IMR-90 (cell line): ENCODE measurements around the gene PLA2G4E. TPM values are rescaled to one million over a fixed set of nuclear protein-coding genes. Genes with fewer than 3 reads are reported as not detected.

ENCODE experiments used
- ATAC-seq: fragments of 200-7000 bp; cut with Tn5 transposase; 2 replicates; pipeline ENCODE4 v1.9.1; 2020; ENCODE audit warnings: low read depth, mild to moderate bottlenecking, moderate library complexity
- BruUV-seq: library from RNA; stranded (reverse); fragments of 400-500 nt; replicated peaks from 2 replicates; lab custom pipeline; 2021; lab: Mats Ljungman, UMichigan
- CTCF ChIA-PET: fragments of 300-600 bp; formaldehyde crosslinking; extraction: SDS; loops from one replicate; lab custom pipeline; 2021; ENCODE audit warnings: antibody characterized with exemption; lab: Yijun Ruan, JAX
- POLR2A ChIA-PET: fragments of 300-600 bp; sonication (Branson Sonifier 250); formaldehyde crosslinking; loops from one replicate; lab custom pipeline; 2022; ENCODE audit warnings: antibody characterized with exemption; ENCODE audit not compliant: unreplicated experiment; lab: Charles Lee
- DNase-seq: peaks from one replicate; pipeline ENCODE4 v3.0.0; 2013
- H2AFZ ChIP-seq: replicated peaks from 2 replicates; pipeline ENCODE3; 2013; ENCODE audit warnings: low read length, mild to moderate bottlenecking; ENCODE audit not compliant: poor library complexity
- H2AK5ac ChIP-seq: 2 replicates; pipeline ENCODE4 v1.6.1; 2013; ENCODE audit warnings: low read depth, low read length, inconsistent platforms
- H2AK9ac ChIP-seq: replicated peaks from 2 replicates; pipeline ENCODE3; 2013; ENCODE audit warnings: mild to moderate bottlenecking, low read depth, low read length, moderate library complexity; ENCODE audit not compliant: poor library complexity
- H2BK120ac ChIP-seq: 2 replicates; pipeline ENCODE4 v1.6.1; 2013; ENCODE audit warnings: low read depth, low read length, inconsistent platforms
- H2BK15ac ChIP-seq: 3 replicates; pipeline ENCODE4 v1.6.1; 2013; ENCODE audit warnings: low read depth, low read length, inconsistent platforms
- H2BK20ac ChIP-seq: 2 replicates; pipeline ENCODE4 v1.6.1; 2013; ENCODE audit warnings: low read depth, mild to moderate bottlenecking, inconsistent platforms, low read length, moderate library complexity
- H2BK5ac ChIP-seq: 2 replicates; pipeline ENCODE4 v1.6.1; 2013; ENCODE audit warnings: mild to moderate bottlenecking, low read depth, low read length, inconsistent platforms; ENCODE audit not compliant: poor library complexity, severe bottlenecking
- H3K14ac ChIP-seq: replicated peaks from 2 replicates; pipeline ENCODE4 v1.6.1; 2013; ENCODE audit warnings: low read depth, low read length, inconsistent platforms
- H3K18ac ChIP-seq: 2 replicates; pipeline ENCODE4 v1.6.1; 2013; ENCODE audit warnings: low read depth, low read length, control low read depth
- H3K23ac ChIP-seq: 2 replicates; pipeline ENCODE4 v1.6.1; 2013; ENCODE audit warnings: low read depth, low read length, inconsistent platforms
- H3K27ac ChIP-seq: 2 replicates; pipeline ENCODE4 v1.5.1; 2013; ENCODE audit warnings: mild to moderate bottlenecking, control low read depth, low read length; ENCODE audit not compliant: insufficient read depth
- H3K27me3 ChIP-seq: 2 replicates; pipeline ENCODE4 v1.6.1; 2013; ENCODE audit warnings: low read length; ENCODE audit not compliant: control insufficient read depth, insufficient read depth
- H3K36me3 ChIP-seq: 2 replicates; pipeline ENCODE4 v1.6.1; 2013; ENCODE audit warnings: low read length, mixed read lengths; ENCODE audit not compliant: control insufficient read depth, insufficient read depth
- H3K4ac ChIP-seq: 2 replicates; pipeline ENCODE4 v1.6.1; 2013; ENCODE audit warnings: low read depth, low read length, inconsistent platforms
- H3K4me1 ChIP-seq: 2 replicates; pipeline ENCODE4 v1.6.1; 2013; ENCODE audit warnings: low read length, mixed read lengths; ENCODE audit not compliant: control insufficient read depth, insufficient read depth
- H3K4me2 ChIP-seq: 2 replicates; pipeline ENCODE4 v1.6.1; 2013; ENCODE audit warnings: low read depth, mild to moderate bottlenecking, control low read depth, low read length, moderate library complexity
- H3K4me3 ChIP-seq: 2 replicates; pipeline ENCODE4 v1.5.1; 2013; ENCODE audit warnings: low read depth, mild to moderate bottlenecking, control low read depth, low read length, moderate library complexity; ENCODE audit not compliant: insufficient read depth
- H3K56ac ChIP-seq: 2 replicates; pipeline ENCODE4 v1.6.1; 2013; ENCODE audit warnings: low read length, inconsistent platforms; ENCODE audit not compliant: insufficient read depth; ENCODE audit errors: extremely low read depth
- H3K79me1 ChIP-seq, 2 experiments: 2 replicates each; pipeline ENCODE4 v1.6.1; 2013; ENCODE audit warnings: low read length in 2 of 2, inconsistent platforms in 1 of 2, low read depth in 1 of 2
- H3K9ac ChIP-seq: 2 replicates; pipeline ENCODE4 v1.6.1; 2013; ENCODE audit warnings: low read depth, low read length, control low read depth
- H3K9me1 ChIP-seq: 2 replicates; pipeline ENCODE4 v1.6.1; 2013; ENCODE audit warnings: low read length, inconsistent platforms; ENCODE audit not compliant: insufficient read depth
- H3K9me3 ChIP-seq: 2 replicates; pipeline ENCODE4 v1.6.1; 2013; ENCODE audit warnings: low read length; ENCODE audit not compliant: control insufficient read depth, insufficient read depth
- H4K20me1 ChIP-seq: 2 replicates; pipeline ENCODE4 v1.6.1; 2013; ENCODE audit warnings: low read length, inconsistent platforms; ENCODE audit not compliant: insufficient read depth
- H4K5ac ChIP-seq: 2 replicates; pipeline ENCODE4 v1.6.1; 2013; ENCODE audit warnings: mild to moderate bottlenecking, low read depth, low read length, control low read depth
- H4K8ac ChIP-seq, 2 experiments: 2 replicates each; pipeline ENCODE4 v1.6.1; 2013; ENCODE audit warnings: low read depth in 2 of 2, low read length in 2 of 2, control low read depth in 1 of 2, inconsistent platforms in 1 of 2
- H4K91ac ChIP-seq: 2 replicates; pipeline ENCODE4 v1.6.1; 2013; ENCODE audit warnings: low read depth, low read length, inconsistent platforms; ENCODE audit not compliant: insufficient read depth
- BHLHE40 ChIP-seq: fragments of 150-350 bp; IDR thresholded peaks from 2 replicates; pipeline ENCODE4 v1.6.1; 2016; ENCODE audit warnings: mild to moderate bottlenecking, low read depth, low read length
- CEBPB ChIP-seq: IDR thresholded peaks from 2 replicates; pipeline ENCODE4 v1.6.1; 2012; ENCODE audit warnings: low read depth, low read length, improper control_type of control experiment
- CHD1 ChIP-seq: IDR thresholded peaks from 2 replicates; pipeline ENCODE4 v1.6.1; 2012; ENCODE audit warnings: low read depth, low read length, improper control_type of control experiment
- CTCF ChIP-seq: conservative IDR thresholded peaks from 2 replicates; pipeline ENCODE4 v1.5.1; 2012; ENCODE audit warnings: mild to moderate bottlenecking, low read depth, low read length, improper control_type of control experiment
- ELK1 ChIP-seq: fragments of 150-350 bp; IDR thresholded peaks from 2 replicates; pipeline ENCODE4 v1.6.1; 2016; ENCODE audit warnings: low read depth, mild to moderate bottlenecking, low read length, moderate library complexity, borderline replicate concordance
- FOS ChIP-seq: fragments of 150-350 bp; IDR thresholded peaks from 2 replicates; pipeline ENCODE4 v1.6.1; 2016; ENCODE audit warnings: low read depth, low read length
- MAFK ChIP-seq: IDR thresholded peaks from 2 replicates; pipeline ENCODE4 v1.6.1; 2012; ENCODE audit warnings: low read depth, low read length, improper control_type of control experiment
- MAZ ChIP-seq: IDR thresholded peaks from 2 replicates; pipeline ENCODE4 v1.6.1; 2012; ENCODE audit warnings: low read depth, mild to moderate bottlenecking, low read length, improper control_type of control experiment, moderate library complexity, borderline replicate concordance
- MXI1 ChIP-seq: IDR thresholded peaks from 2 replicates; pipeline ENCODE4 v1.6.1; 2012; ENCODE audit warnings: low read depth, mild to moderate bottlenecking, low read length, moderate library complexity, borderline replicate concordance
- NFE2L2 ChIP-seq: fragments of 150-350 bp; IDR thresholded peaks from 2 replicates; pipeline ENCODE4 v1.6.1; 2016; ENCODE audit warnings: low read depth, mild to moderate bottlenecking, low read length
- POLR2A ChIP-seq: IDR thresholded peaks from 2 replicates; pipeline ENCODE4 v1.6.1; 2012; ENCODE audit warnings: mild to moderate bottlenecking, low read depth, low read length
- RAD21 ChIP-seq: IDR thresholded peaks from 2 replicates; pipeline ENCODE4 v1.6.1; 2012; ENCODE audit warnings: low read length, improper control_type of control experiment
- RCOR1 ChIP-seq: IDR thresholded peaks from 2 replicates; pipeline ENCODE4 v1.6.1; 2012; ENCODE audit warnings: mild to moderate bottlenecking, low read length, improper control_type of control experiment; ENCODE audit not compliant: insufficient replicate concordance
- RFX5 ChIP-seq: IDR thresholded peaks from 2 replicates; pipeline ENCODE4 v1.8.0; 2012; ENCODE audit warnings: low read depth, mild to moderate bottlenecking, low read length, moderate library complexity
- SMC3 ChIP-seq: fragments of 150-350 bp; IDR thresholded peaks from 2 replicates; pipeline ENCODE4 v1.6.1; 2016; ENCODE audit warnings: low read depth, mild to moderate bottlenecking, antibody characterized with exemption, low read length, moderate library complexity
- USF2 ChIP-seq: fragments of 150-350 bp; IDR thresholded peaks from 2 replicates; pipeline ENCODE4 v1.6.1; 2017; ENCODE audit warnings: mild to moderate bottlenecking, antibody characterized with exemption, low read length, low read depth
- WGBS, 2 experiments: methylation state at CpG; one replicate each; pipeline versions ENCODE4 v1.1.5 to v1.1.7; 2013; ENCODE audit warnings: missing lambda C conversion rate in 2 of 2; ENCODE audit not compliant: insufficient read length in 1 of 2; ENCODE audit errors: extremely low coverage in 2 of 2; 5-methylcytosine and 5-hydroxymethylcytosine counted together
- dilution Hi-C: fragments of 300-500 bp; cut with HindIII; formaldehyde crosslinking; loops from one replicate; pipeline ENCODE4 v1.14.3; 2018; ENCODE audit warnings: low sequenced_read_pairs; ENCODE audit not compliant: unreplicated experiment
- in situ Hi-C: fragments of 300-500 bp; cut with MboI; formaldehyde crosslinking; loops from 3 replicates; pipeline ENCODE4 v1.14.3; 2019; ENCODE audit warnings: low sequenced_read_pairs, inconsistent platforms, mixed read lengths
- intact Hi-C: fragments of 100-400 bp; cut with micrococcal nuclease; formaldehyde crosslinking; loops from 2 replicates; pipeline ENCODE4 v1.10.0; 2022
- polyA plus RNA-seq, 3 experiments: library from polyadenylated mRNA; depleted of rRNA; stranded (reverse); fragments of >200 nt; gene quantifications; 2 replicates each; pipeline ENCODE4 v1.2.3, GENCODE V29; 2012; ENCODE audit warnings: low replicate concordance in 1 of 3
- total RNA-seq: library from RNA; depleted of rRNA; stranded (reverse); fragments of >200 nt; gene quantifications from 2 replicates; pipeline ENCODE4 v1.2.3, GENCODE V29; 2012

Gene PLA2G4E
- total and polyA plus RNA-seq, 2 of the 4 experiments (the other 2 are of a cell fraction) = not detected

- in situ Hi-C loops (no loop called here), intact Hi-C loops (no loop called here), dilution Hi-C loops (no loop called here)
- Histone ChIP-seq H4K20me1 (no peaks in the 10 kb centered on the region), H3K4me2 (no peak overlapping the region), H3K79me1 (no peaks in the 10 kb centered on the region), H3K18ac (no peak overlapping the region), H3K27ac (no peak overlapping the region), H3K14ac (no peak overlapping the region), H3K27me3 (peaks cover 33% of the 10 kb centered on the region; the same call in 1 of the 2 replicates), H2AK5ac (no peak overlapping the region), H4K91ac (no peak overlapping the region), H2BK20ac (no peak overlapping the region), H3K23ac (no peak overlapping the region), H3K4me3 (no peak overlapping the region), H3K56ac (no peak overlapping the region), H3K9ac (no peak overlapping the region), H3K36me3 (no peaks in the 10 kb centered on the region), H3K4me1 (no peaks in the 10 kb centered on the region), H3K9me3 (no peaks in the 10 kb centered on the region), H2BK15ac (no peak overlapping the region), H4K5ac (no peak overlapping the region), H3K4ac (no peak overlapping the region), H2BK120ac (no peak overlapping the region), H2BK5ac (no peak overlapping the region), H2AFZ (no peak overlapping the region), H4K8ac (no peak overlapping the region), H2AK9ac (no peak overlapping the region), H3K9me1 (no peaks in the 10 kb centered on the region)
- DNase-seq = no peak
- BruUV-seq = no TSS peak
- CTCF ChIA-PET = no interaction called here
- ATAC-seq = no peak
- 81% methylated on average over 3 of the region's 11 CpGs; no CpG with 5 or more reads in 1 of the 2 experiments for WGBS, 2 experiments
- TF ChIP-seq CHD1 (no peak), FOS (no peak), RAD21 (no peak), RCOR1 (no peak), MAZ (no peak), CEBPB (no peak), POLR2A (no peak), USF2 (no peak), RFX5 (no peak), MXI1 (no peak), SMC3 (no peak), BHLHE40 (no peak), CTCF (no peak), MAFK (no peak), ELK1 (no peak), NFE2L2 (no peak)
- POLR2A ChIA-PET = no interaction called here
Measured at GRCh38 chr15:41987925-41988275, 32.9 kb downstream of the PLA2G4E start.
